AG10803 (cell line): ENCODE results near the gene THBS4.
A peak's percentile ranks its signal among the peaks of the same experiment; 100 is the strongest.

Experiments used
- DNase-seq: peaks from one replicate; pipeline ENCODE4 v3.0.0; 2010; ENCODE audit warnings: low read depth
- H3K4me3 ChIP-seq: 2 replicates; pipeline ENCODE4 v1.5.1; 2011; ENCODE audit warnings: mild to moderate bottlenecking, low read length, control low read depth
- TF ChIP-seq, protein P1 (sequence below): conservative IDR thresholded peaks from 2 replicates; pipeline ENCODE4 v1.5.1; 2011; ENCODE audit warnings: mild to moderate bottlenecking, low read length, control low read depth, inconsistent platforms

The THBS4 gene

GRCh38 chr5:80125962-80126480 lies 90.9 kb downstream of the THBS4 start:
- H3K4me3 ChIP-seq = no peak overlapping the region
- peak; percentile 52 for DNase-seq
- TF ChIP-seq, protein P1, sequence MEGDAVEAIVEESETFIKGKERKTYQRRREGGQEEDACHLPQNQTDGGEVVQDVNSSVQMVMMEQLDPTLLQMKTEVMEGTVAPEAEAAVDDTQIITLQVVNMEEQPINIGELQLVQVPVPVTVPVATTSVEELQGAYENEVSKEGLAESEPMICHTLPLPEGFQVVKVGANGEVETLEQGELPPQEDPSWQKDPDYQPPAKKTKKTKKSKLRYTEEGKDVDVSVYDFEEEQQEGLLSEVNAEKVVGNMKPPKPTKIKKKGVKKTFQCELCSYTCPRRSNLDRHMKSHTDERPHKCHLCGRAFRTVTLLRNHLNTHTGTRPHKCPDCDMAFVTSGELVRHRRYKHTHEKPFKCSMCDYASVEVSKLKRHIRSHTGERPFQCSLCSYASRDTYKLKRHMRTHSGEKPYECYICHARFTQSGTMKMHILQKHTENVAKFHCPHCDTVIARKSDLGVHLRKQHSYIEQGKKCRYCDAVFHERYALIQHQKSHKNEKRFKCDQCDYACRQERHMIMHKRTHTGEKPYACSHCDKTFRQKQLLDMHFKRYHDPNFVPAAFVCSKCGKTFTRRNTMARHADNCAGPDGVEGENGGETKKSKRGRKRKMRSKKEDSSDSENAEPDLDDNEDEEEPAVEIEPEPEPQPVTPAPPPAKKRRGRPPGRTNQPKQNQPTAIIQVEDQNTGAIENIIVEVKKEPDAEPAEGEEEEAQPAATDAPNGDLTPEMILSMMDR = 0 out of 2 replicates have a peak, but pooled peaks have one; percentile 21

DNA sequence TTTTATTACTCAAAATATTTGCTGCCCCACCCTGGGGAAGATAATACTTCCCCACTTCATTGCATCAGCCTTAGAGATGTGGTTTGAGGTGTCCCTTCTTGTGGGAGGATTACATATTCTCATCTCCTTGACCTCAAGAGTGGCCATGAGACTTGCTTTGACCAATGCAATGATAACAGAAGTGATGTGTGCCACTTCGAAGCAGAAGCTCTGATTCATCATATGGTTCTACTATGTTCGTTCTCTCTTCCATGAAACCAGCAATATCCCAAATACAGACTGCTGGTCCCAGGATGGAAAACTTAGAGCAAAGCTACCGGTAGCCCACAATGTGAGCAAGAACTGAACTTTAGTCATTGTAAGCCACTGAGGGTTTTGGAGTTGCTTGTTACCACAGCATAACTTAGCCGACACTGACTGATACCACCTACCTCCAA lies 92.0 kb downstream of the THBS4 start:
- no peak for DNase-seq
- H3K4me3 ChIP-seq = no peak overlapping the region
- TF ChIP-seq, protein P1 = no peak

DNA sequence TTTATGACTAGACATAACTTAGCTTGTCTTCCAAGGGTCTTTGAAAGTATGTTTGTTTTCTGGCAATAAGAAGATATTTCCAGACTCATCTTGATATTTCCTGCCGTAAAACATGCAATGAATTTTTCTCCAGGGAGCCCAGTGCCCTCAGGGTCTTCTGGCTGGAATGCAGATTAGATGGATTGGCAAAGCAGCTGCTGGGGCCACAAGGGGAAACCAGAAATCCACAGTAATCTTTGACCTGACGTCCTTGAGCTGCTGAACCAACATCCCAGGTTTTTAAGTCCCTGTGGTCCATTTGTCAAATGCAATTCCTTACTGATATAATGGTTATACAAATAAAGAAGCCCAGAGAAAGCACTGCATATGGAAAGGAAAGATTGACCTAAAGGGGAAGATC lies 93.0 kb downstream of the THBS4 start:
- TF ChIP-seq, protein P1 = no peak
- DNase-seq = no peak
- H3K4me3 ChIP-seq = no peak overlapping the region

DNA sequence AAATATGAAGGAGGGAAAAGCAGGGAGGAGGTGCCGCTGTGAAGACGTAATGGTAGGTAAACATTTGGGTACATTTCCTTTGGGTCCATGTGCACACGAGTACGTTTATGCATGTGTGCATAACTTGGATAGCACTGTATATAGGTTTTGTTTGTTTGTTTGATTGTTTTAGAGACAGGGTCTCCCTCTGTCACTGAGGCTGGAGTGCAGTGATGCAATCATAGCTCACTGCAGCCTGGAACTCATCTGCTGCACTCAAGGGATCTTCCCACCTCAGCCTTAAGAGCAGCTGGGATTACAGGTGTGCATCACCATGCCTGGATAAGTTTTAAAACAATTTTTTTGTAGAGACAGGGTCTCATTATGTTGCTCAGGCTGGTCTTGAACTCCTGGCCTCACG lies 94.0 kb downstream of the THBS4 start:
- TF ChIP-seq, protein P1 = no peak
- DNase-seq = no peak
- H3K4me3 ChIP-seq = no peak overlapping the region
